ENCODE data around the gene CD59.

The CD59 gene

DNA sequence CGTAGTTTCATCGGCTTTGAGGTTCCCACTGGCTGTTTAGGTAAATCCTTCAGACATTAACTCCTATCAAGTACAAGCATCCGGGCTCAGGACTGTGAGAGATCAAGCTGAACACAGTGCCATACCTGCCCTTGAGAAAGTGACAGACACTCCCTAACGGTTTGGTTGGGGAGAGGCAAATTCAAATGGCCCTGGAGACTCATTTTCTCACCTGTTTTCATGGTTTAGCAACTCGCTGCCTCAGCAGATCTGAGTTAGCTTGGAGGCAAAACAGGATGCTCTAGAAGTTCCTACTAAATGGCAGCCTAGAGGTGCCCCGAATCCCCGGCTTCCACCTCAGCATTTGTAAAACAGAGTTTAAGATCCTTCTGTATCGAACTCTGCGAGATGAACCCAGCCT is 41.7 kb upstream of the CD59 start:
- H3K4me2 ChIP-seq (ENCODE audit: low read length): peak overlapping the region; percentile 30
- peaks cover 15% of the 10 kb centered on the region for H3K4me1 ChIP-seq
- no peaks in the 10 kb centered on the region for H3K36me3 ChIP-seq (ENCODE audit: control insufficient read depth, insufficient read depth, low read length)
- H3K9me3 ChIP-seq (ENCODE audit: control insufficient read depth, low read length): no peaks in the 10 kb centered on the region
- no peaks in the 10 kb centered on the region for H3K27me3 ChIP-seq (ENCODE audit: control insufficient read depth, insufficient read depth, low read length)
- H3K4me3 ChIP-seq (ENCODE audit: low read depth, low read length): no peak overlapping the region
- no peak overlapping the region for H3K9ac ChIP-seq
- H3K79me2 ChIP-seq: peaks cover 7% of the 10 kb centered on the region
- no peak overlapping the region for H2AFZ ChIP-seq
- no peak overlapping the region for H3K27ac ChIP-seq
- TF ChIP-seq, protein P1, sequence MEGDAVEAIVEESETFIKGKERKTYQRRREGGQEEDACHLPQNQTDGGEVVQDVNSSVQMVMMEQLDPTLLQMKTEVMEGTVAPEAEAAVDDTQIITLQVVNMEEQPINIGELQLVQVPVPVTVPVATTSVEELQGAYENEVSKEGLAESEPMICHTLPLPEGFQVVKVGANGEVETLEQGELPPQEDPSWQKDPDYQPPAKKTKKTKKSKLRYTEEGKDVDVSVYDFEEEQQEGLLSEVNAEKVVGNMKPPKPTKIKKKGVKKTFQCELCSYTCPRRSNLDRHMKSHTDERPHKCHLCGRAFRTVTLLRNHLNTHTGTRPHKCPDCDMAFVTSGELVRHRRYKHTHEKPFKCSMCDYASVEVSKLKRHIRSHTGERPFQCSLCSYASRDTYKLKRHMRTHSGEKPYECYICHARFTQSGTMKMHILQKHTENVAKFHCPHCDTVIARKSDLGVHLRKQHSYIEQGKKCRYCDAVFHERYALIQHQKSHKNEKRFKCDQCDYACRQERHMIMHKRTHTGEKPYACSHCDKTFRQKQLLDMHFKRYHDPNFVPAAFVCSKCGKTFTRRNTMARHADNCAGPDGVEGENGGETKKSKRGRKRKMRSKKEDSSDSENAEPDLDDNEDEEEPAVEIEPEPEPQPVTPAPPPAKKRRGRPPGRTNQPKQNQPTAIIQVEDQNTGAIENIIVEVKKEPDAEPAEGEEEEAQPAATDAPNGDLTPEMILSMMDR (IDR thresholded peaks at IDR 0.05): no peak

DNA sequence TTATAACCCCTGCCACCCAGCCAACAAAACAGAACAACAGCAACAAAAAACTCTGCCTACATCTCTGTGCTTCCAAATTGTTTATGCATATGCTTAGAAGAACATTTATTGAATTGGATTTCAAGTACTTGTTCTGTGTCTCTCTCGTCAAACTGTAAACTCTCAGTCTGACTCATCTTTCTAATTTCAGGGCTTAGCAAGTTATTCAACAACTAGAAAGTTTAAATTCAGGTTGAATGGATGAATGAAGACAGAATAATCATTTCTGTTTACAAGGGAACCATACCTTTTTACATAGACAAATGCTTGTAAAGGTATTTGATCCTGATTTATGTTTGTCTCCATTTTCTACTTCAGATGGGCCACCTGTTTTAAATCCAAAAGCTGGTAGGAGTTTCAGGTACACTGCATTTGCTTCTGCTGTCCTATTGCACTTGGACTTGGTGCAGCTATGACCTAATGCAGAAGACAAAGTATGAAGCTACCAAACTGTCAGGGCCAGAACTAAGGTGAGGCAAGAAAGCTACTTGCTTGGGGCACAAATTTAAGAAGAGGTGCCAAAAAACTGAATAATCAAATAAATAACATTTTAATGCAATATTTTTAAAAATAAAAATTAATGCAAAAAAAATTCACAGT is 39.7 kb upstream of the CD59 start:
- H2AFZ ChIP-seq: no peak overlapping the region
- TF ChIP-seq, protein P1 (IDR thresholded peaks at IDR 0.05): no peak
- peaks cover 9% of the 10 kb centered on the region for H3K79me2 ChIP-seq
- H3K27me3 ChIP-seq (ENCODE audit: control insufficient read depth, insufficient read depth, low read length): no peaks in the 10 kb centered on the region
- H3K9me3 ChIP-seq (ENCODE audit: control insufficient read depth, low read length): no peaks in the 10 kb centered on the region
- H3K36me3 ChIP-seq (ENCODE audit: control insufficient read depth, insufficient read depth, low read length): no peaks in the 10 kb centered on the region
- peaks cover 15% of the 10 kb centered on the region for H3K4me1 ChIP-seq
- no peak overlapping the region for H3K4me3 ChIP-seq (ENCODE audit: low read depth, low read length)
- no peak overlapping the region for H3K9ac ChIP-seq
- no peak overlapping the region for H3K4me2 ChIP-seq (ENCODE audit: low read length)
- no peak overlapping the region for H3K27ac ChIP-seq

DNA sequence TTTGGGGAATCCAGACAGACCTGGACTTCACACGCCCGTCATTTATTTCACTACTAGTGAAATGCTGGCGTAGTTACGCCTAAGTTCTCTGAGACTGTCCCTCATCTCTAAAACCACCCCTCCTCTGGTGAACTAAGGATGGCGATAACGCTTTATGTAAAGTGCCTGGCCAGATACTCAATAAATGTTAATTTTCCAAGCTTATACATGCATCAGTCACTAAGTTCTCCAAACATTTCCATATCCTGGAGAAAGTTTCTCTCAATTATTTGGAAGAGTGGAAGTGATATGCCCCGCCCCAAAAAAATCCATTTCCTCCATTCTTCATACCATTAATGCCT is 39.2 kb upstream of the CD59 start:
- H3K9ac ChIP-seq: no peak overlapping the region
- H3K4me2 ChIP-seq (ENCODE audit: low read length): no peak overlapping the region
- no peaks in the 10 kb centered on the region for H3K36me3 ChIP-seq (ENCODE audit: control insufficient read depth, insufficient read depth, low read length)
- H3K9me3 ChIP-seq (ENCODE audit: control insufficient read depth, low read length): no peaks in the 10 kb centered on the region
- H3K27ac ChIP-seq: no peak overlapping the region
- H3K4me1 ChIP-seq: peaks cover 12% of the 10 kb centered on the region
- H3K79me2 ChIP-seq: peaks cover 9% of the 10 kb centered on the region
- H3K4me3 ChIP-seq (ENCODE audit: low read depth, low read length): no peak overlapping the region
- TF ChIP-seq, protein P1 (IDR thresholded peaks at IDR 0.05): no peak
- H3K27me3 ChIP-seq (ENCODE audit: control insufficient read depth, insufficient read depth, low read length): no peaks in the 10 kb centered on the region
- no peak overlapping the region for H2AFZ ChIP-seq

DNA sequence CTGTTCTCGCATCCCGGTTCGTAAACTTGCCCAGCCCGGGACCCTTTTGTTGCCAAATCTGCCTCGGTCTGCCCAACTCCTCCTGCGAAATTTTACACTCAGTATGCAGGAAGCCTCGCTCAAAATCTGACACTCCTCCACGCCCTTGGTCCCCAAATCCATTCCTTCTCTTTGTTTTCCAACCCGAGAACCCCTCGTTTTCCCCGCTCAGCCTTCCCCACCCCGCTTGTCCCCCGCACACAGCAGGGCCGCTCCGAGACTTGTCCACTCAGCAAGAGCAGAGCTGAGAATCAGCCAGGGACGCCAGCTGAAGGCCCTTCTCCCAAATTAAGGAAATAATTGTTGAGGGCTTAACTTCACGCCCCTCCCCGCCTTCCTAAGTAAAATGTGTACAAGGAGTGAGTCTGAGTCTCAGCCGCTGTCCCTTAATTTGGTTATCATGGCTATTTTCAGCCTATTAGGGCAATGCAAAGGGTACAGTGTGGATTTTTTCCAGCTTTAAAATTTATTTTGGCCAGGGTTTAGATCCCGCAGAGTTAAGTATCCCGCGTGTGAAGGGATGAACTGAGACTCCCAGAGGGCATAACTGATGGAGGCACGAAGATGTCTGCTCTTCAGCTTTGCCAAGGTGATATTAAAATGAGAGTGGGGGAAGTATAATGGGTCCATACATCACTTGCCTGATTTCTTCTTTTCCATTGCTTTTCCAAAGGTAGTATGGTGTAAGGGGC is 38.7 kb upstream of the CD59 start:
- peaks cover 7% of the 10 kb centered on the region for H3K4me1 ChIP-seq
- no peaks in the 10 kb centered on the region for H3K27me3 ChIP-seq (ENCODE audit: control insufficient read depth, insufficient read depth, low read length)
- TF ChIP-seq, protein P1 (IDR thresholded peaks at IDR 0.05): no peak

More for the DNA sequence above, 38.7 kb upstream of the CD59 start:
- Histone ChIP-seq H3K9ac (no peak overlapping the region), H3K4me2 (ENCODE audit: low read length) (peak overlapping the region; percentile 91), H2AFZ (peak overlapping the region; percentile 97), H3K79me2 (peaks cover 9% of the 10 kb centered on the region), H3K36me3 (ENCODE audit: control insufficient read depth, insufficient read depth, low read length) (no peaks in the 10 kb centered on the region), H3K4me3 (ENCODE audit: low read depth, low read length) (peak overlapping the region; percentile 77), H3K9me3 (ENCODE audit: control insufficient read depth, low read length) (no peaks in the 10 kb centered on the region), H3K27ac (peak overlapping the region; percentile 71)

Measured in parathyroid adenoma (tissue), 2 donors.